NCI-H226 (cell line): ENCODE measurements around the gene GH2.

Source experiments
- DNase-seq: peaks from one replicate; pipeline ENCODE4 v3.0.0-alpha.2; 2015

The GH2 gene

GRCh38 chr17:63838631-63839171 is 43.0 kb downstream of the GH2 start:
- DNase-seq: peak; percentile 26

- DNase-seq: no peak
These were observed 43.7 kb downstream of the GH2 start for GRCh38 chr17:63837962-63838600.

- DNase-seq: no peak
These were observed 44.3 kb downstream of the GH2 start for GRCh38 chr17:63837480-63837879.

GRCh38 chr17:63836811-63837210 is 44.9 kb downstream of the GH2 start:
- DNase-seq: no peak

GRCh38 chr17:63835167-63835720 is 46.5 kb downstream of the GH2 start:
- no peak for DNase-seq

DNA sequence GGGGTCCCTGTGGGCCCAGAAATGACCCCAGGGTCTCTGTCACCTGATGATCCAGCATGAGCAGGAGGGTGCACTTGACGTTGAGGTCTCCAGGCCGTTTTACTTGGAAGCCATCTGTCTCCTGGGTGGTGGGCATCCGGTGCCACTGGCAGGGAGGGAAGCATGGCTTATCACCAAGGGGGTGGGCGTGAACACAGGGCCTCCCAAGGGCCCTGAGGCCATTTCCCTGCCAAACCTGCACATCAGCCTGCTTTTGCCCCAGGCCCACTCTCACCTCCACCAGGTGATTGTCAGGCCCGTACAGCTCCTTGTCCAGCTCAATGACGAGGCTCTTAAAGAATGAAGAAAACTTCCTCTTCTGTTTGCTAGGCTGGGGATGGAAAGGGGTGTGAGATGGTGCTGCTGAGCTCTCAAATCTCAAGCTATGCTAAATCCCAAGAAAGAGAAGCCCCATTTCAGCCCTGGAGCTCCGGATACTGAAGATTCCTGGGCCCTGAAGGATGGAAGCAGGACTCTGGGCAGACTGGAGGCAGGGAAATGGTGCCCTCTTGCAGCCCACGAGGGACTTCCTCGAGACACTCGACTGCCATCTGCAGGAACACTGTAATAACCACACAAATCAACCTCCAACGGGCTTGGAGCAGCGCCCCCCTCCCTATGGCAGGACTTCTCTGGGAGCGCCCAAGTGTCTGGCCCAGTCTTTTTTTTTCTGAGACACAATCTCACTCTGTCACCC is 47.1 kb downstream of the GH2 start:
- peak; percentile 68 for DNase-seq

DNA sequence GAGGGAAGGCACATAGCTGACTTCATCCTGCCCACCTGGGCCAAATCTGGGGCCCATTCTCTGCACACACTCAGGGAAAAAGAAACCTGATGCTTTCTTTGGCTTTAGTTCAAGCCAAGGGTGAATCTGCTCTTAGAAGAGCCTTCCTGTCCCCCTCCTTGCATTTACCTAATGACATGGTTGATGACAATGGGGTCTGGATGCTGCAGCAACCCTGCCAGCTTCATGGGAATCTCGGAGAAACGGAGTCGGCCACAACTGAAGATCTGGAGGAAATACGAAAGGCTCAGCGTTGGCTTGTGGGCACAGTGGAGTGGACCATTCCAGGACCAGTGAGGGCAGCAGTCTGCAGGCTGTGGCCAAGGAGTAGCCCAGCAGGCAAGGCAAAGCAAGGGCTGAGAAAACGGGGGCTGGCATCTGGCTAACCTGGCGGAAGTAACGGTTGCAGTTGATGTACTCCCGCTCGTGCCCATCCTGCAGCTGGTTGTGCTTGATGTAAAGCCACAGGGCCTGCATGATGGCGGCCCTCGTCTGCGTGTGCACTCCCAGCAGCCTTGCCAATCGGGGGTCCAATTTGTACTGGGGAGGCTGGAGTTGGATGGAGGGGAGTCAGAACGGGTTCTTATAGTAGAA is 47.9 kb downstream of the GH2 start:
- DNase-seq: no peak

DNA sequence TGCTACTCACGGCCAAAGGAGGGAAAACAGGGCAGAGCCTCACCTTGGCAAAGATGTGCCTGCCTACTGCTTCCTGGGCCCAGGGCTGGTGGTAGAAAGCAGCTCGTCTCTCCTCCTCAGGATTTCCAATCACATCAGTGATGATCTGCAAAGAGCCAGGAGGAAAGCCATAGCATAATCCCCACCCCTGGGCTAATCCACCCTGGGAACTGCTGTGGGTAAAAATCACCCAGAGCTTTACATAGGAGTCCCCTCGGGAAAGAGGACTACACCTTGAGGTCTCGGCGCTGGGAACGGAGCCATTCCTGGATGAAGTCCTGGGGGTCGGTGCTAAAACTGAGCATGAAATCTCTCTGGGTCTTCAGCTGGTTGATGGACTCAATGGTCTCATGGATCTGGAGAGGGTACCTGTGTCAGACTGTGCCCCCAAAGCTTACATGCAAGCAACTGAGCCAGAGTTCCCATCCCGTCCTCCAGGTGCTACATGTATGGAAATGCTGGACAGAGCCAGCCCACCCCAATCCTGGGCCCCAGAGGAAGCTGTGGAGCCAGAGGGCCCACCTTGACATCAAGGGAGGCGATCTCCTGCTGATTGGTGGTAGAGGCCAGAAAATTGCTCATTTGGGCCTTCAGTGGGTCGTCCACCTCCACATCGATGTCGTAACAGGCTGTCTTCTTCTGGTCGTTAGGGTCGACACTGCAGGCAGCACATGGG is 48.6 kb downstream of the GH2 start:
- DNase-seq: no peak

DNA sequence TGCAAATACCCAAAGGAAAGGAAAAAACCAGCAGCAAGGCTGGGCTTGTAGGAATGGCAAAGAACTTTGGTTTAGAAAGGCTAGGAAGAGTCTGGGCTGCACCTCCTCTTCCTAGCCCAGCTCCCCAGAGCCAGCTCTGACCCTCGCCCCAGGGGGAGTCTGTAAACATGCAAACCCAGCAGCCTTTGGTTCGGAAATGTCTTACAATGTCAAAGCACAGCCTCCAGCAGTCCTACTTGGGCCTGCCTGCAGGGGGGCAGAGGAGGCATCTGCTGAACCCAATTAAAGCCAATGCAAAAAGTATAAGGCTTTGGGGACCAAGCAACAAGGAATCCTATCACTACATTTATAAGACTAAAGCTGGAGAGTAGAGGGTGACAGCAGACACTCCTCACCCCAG is 49.3 kb downstream of the GH2 start:
- no peak for DNase-seq

GRCh38 chr17:63832014-63832413 is 49.7 kb downstream of the GH2 start:
- no peak for DNase-seq

- no peak for DNase-seq
These were observed 50.2 kb downstream of the GH2 start for GRCh38 chr17:63831505-63831904.

GRCh38 chr17:63830904-63831491 is 50.7 kb downstream of the GH2 start:
- DNase-seq: no peak

DNA sequence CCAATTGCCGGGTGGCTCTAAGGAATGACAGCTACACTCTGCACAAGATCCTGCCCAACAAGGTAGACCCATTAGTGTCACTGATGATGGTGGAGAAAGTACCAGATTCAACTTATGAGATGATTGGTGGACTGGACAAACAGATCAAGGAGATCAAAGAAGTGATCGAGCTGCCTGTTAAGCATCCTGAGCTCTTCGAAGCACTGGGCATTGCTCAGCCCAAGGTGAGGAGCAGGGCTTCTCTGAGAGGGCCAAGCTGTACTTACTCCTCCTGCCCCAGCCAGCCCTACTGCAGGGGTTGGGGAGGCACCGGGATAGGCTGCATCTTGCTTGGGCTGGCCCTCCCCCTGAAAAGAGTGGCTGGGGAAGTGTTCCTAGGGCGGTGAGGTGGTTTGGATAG is 51.5 kb downstream of the GH2 start:
- DNase-seq: no peak
